Frontal cortex (tissue), 4 donors: ENCODE measurements around the gene ARFIP1. TPM values are rescaled to one million over a fixed set of nuclear protein-coding genes. Genes with fewer than 3 reads are reported as not detected.
A peak's percentile ranks its signal among the peaks of the same experiment; 100 is the strongest.

ENCODE experiments used
- DNase-seq, 2 donors: peaks; one replicate each; pipeline ENCODE4 v3.0.0; 2012; ENCODE audit warnings: low spot score in 2 of 2
- FAIRE-seq: peaks from 2 replicates; lab custom pipeline; 2012; peaks lifted over from hg19 to GRCh38; lab: Jason Lieb, UNC
- total RNA-seq: library from RNA; depleted of rRNA; stranded (reverse); fragments of >200 nt; gene quantifications from one replicate; pipeline ENCODE4 v1.2.3, GENCODE V29; 2014
- donor health status: control.
- donor health status: control.
- donor health status: control.

Gene ARFIP1
- total RNA-seq, 1 donor from 2014 or later = 50.5 TPM

DNA sequence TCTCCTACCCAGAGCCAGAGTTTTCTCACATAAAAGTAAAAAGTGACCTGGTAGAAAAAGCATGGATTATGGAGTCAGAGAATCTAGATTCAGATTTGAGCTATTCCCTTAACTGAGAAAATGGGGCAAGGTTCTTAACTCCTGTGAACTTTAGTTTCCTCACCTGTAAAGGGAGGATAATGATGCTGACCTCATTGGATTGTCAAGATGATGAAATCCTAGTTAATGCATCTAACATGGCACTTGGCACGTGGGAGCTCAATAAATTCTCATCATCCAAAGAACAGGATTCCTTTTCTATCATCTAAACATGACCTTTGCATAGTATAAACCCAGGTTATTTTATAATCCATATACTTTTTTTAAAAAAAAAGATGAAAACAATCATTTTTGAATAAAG is 175.0 kb downstream of the ARFIP1 start:
- FAIRE-seq (no peak), DNase-seq (no peak)

DNA sequence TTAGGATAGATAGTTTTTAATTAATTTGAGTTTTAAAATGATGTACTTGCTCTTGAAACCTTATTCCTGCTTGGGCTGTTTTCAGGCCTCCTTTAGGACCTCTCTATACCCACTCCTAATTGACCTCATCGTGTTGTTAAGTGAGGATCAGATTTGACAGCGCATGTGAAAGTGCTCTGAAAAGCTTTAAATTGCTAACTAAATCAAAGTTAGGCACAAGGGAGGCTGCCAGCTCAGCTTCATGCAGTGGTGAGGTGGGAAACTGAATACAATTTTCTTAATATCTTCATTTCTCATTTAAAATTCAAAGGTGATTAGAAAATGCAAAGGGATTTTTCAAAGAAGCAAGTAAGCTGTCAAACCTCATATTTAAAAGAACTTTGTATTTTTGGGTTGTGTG is 176.4 kb downstream of the ARFIP1 start:
- no peak for DNase-seq
- no peak for FAIRE-seq

- DNase-seq (no peak), FAIRE-seq (no peak)
Observed at GRCh38 chr4:152956650-152957436, 177.1 kb downstream of the ARFIP1 start.

GRCh38 chr4:152957437-152958171 is 177.8 kb downstream of the ARFIP1 start:
- FAIRE-seq = no peak
- DNase-seq = no peak

- FAIRE-seq = no peak
- DNase-seq = no peak
Observed at GRCh38 chr4:152959080-152959479, 179.3 kb downstream of the ARFIP1 start.

DNA sequence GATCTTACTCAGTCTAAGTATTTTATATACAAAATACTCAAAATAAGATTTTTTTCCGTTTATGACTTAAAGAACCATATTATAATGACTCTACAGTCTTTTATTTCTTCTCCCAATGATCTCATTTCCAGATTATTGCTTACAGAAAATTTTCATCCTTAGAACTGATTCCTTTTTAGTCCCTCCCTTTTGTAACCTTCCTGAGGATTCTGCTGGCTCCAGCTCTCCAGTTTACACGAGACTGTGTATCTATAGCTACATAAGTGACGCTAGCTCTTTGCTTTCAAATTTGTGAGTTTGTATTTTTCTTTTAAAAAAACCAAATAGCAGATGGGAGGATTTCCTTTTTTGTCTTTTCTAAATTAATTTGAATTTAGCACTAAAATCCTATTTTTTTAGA is 180.3 kb downstream of the ARFIP1 start:
- no peak for DNase-seq
- no peak for FAIRE-seq

DNA sequence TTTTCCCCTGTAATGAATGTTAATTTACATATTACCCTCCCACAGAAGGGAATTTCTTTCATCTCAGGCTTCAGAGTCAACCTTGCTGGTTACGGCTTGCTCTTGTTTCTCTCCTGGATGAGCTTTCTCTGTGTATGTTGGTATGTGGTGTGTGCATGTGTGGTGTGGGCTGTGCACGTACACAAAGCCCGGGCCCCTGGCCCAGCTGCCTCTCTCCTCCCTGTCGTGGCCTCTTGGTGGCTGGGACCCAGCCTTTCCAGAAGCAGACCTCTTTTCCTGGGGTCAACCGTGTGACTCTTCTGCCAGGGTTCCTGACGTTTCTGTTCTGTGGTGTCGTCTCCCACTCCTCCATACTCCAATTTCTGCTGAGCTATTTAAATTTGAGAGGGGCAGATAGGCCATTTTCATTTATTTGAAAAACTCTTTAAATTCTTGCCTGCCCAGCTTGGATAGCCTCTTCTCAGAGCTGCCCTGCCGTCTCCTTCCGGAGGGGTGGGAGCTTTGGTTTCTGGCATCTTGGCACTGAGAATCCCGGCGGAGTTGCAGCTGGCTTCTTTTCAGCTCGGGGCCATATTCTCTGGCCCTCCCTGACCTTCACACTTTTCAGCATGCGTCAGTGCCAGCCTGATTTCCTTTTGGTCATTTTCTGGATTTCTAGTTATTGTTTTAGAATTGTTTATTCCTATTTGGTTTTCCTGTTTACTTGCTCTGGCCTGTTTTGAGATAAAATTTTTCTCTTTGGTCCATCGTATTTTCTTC is 181.4 kb downstream of the ARFIP1 start:
- FAIRE-seq (no peak), DNase-seq (no peak)

DNA sequence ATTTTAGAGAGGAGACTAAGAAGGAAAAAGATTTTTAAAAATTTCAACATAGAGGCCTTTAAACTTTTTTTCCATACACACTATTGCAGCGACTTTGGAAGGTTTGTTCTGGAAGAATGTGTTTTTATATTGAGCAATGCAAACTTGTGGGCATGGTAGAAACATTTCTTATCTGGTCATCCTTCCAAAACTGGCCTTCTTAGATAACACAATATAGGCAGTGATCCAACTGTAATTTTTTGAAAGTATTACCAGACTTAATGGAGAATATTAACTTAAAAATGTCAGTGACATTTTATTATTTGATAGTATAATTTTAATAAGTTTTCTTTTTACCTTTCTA is 182.0 kb downstream of the ARFIP1 start:
- peak; percentile 6 for FAIRE-seq
- DNase-seq = no peak

Other genes starting within 250 kb of the ARFIP1 start
- gene FBXW7, start 243.9 kb upstream of the ARFIP1 start, total RNA-seq = 433 TPM
- under 0.01 TPM for gene TMEM154, start 100.0 kb upstream of the ARFIP1 start, total RNA-seq
- 3.3 TPM for gene TIGD4, start 224 bp upstream of the ARFIP1 start, total RNA-seq
- 5.7 TPM for gene FHDC1, start 156.4 kb downstream of the ARFIP1 start, total RNA-seq